ENCODE data around the gene DUSP8. TPM values are rescaled to one million over a fixed set of nuclear protein-coding genes. Genes with fewer than 3 reads are reported as not detected.
A peak's percentile ranks its signal among the peaks of the same experiment; 100 is the strongest.

The DUSP8 gene
- total RNA-seq, 1 donor from 2014 or later, result 123 TPM

GRCh38 chr11:1536065-1536843, 35.8 kb downstream of the DUSP8 start:
- no peaks in the 10 kb centered on the region for H3K36me3 Mint-ChIP-seq (ENCODE audit: unreplicated experiment)
- no peak overlapping the region for H3K4me3 Mint-ChIP-seq (ENCODE audit: unreplicated experiment)
- peaks cover 24% of the 10 kb centered on the region for H3K4me1 Mint-ChIP-seq (ENCODE audit: low read depth, unreplicated experiment)
- peaks cover 5% of the 10 kb centered on the region for H3K9me3 Mint-ChIP-seq (ENCODE audit: unreplicated experiment)
- H3K27me3 Mint-ChIP-seq (ENCODE audit: unreplicated experiment), result peaks cover 7% of the 10 kb centered on the region
- H3K27ac Mint-ChIP-seq (ENCODE audit: unreplicated experiment), result no peak overlapping the region
- TF ChIP-seq CTCF (IDR thresholded peaks at IDR 0.05; ENCODE audit: partially characterized antibody, unreplicated experiment), result no peak
- peak; percentile 11 for DNase-seq

- Mint-ChIP-seq H3K4me3 (ENCODE audit: unreplicated experiment) (no peak overlapping the region), H3K4me1 (ENCODE audit: low read depth, unreplicated experiment) (peaks cover 28% of the 10 kb centered on the region), H3K9me3 (ENCODE audit: unreplicated experiment) (peaks cover 5% of the 10 kb centered on the region), H3K36me3 (ENCODE audit: unreplicated experiment) (no peaks in the 10 kb centered on the region), H3K27me3 (ENCODE audit: unreplicated experiment) (peaks cover 7% of the 10 kb centered on the region), H3K27ac (ENCODE audit: unreplicated experiment) (no peak overlapping the region)
- peak; percentile 14 for DNase-seq
- no peak for TF ChIP-seq CTCF (IDR thresholded peaks at IDR 0.05; ENCODE audit: partially characterized antibody, unreplicated experiment)
These were observed 37.4 kb downstream of the DUSP8 start for GRCh38 chr11:1534682-1535081.

GRCh38 chr11:1534171-1534570, 37.9 kb downstream of the DUSP8 start:
- Mint-ChIP-seq H3K27ac (ENCODE audit: unreplicated experiment) (no peak overlapping the region), H3K27me3 (ENCODE audit: unreplicated experiment) (peaks cover 4% of the 10 kb centered on the region), H3K9me3 (ENCODE audit: unreplicated experiment) (peaks cover 5% of the 10 kb centered on the region), H3K4me3 (ENCODE audit: unreplicated experiment) (no peak overlapping the region), H3K36me3 (ENCODE audit: unreplicated experiment) (no peaks in the 10 kb centered on the region), H3K4me1 (ENCODE audit: low read depth, unreplicated experiment) (peaks cover 33% of the 10 kb centered on the region)
- peak; percentile 9 for DNase-seq
- TF ChIP-seq CTCF (IDR thresholded peaks at IDR 0.05; ENCODE audit: partially characterized antibody, unreplicated experiment), result no peak

GRCh38 chr11:1533342-1533725, 38.7 kb downstream of the DUSP8 start:
- no peak for TF ChIP-seq CTCF (IDR thresholded peaks at IDR 0.05; ENCODE audit: partially characterized antibody, unreplicated experiment)
- peaks cover 4% of the 10 kb centered on the region for H3K27me3 Mint-ChIP-seq (ENCODE audit: unreplicated experiment)

GRCh38 chr11:1532606-1533341, 39.3 kb downstream of the DUSP8 start:
- Mint-ChIP-seq H3K27me3 (ENCODE audit: unreplicated experiment) (peaks cover 4% of the 10 kb centered on the region), H3K27ac (ENCODE audit: unreplicated experiment) (peak overlapping the region; percentile 98), H3K4me3 (ENCODE audit: unreplicated experiment) (no peak overlapping the region), H3K9me3 (ENCODE audit: unreplicated experiment) (peaks cover 3% of the 10 kb centered on the region), H3K36me3 (ENCODE audit: unreplicated experiment) (no peaks in the 10 kb centered on the region), H3K4me1 (ENCODE audit: low read depth, unreplicated experiment) (peaks cover 40% of the 10 kb centered on the region)
- no peak for TF ChIP-seq CTCF (IDR thresholded peaks at IDR 0.05; ENCODE audit: partially characterized antibody, unreplicated experiment)
- peak; percentile 23 for DNase-seq

More at GRCh38 chr11:1533342-1533725, 38.7 kb downstream of the DUSP8 start:
- peaks cover 5% of the 10 kb centered on the region for H3K9me3 Mint-ChIP-seq (ENCODE audit: unreplicated experiment)
- H3K4me3 Mint-ChIP-seq (ENCODE audit: unreplicated experiment), result no peak overlapping the region
- peak; percentile 14 for DNase-seq
- no peaks in the 10 kb centered on the region for H3K36me3 Mint-ChIP-seq (ENCODE audit: unreplicated experiment)
- no peak overlapping the region for H3K27ac Mint-ChIP-seq (ENCODE audit: unreplicated experiment)
- peaks cover 37% of the 10 kb centered on the region for H3K4me1 Mint-ChIP-seq (ENCODE audit: low read depth, unreplicated experiment)

Data from glutamatergic neuron (in vitro differentiated cells).